ENCODE measurements around the gene UBE2C.

GRCh38 chr20:45779011-45779915 is 33.2 kb upstream of the UBE2C start:
- TF ChIP-seq CTCF (IDR thresholded peaks at IDR 0.05), result no peak
- no peak for TF ChIP-seq POLR2A (IDR thresholded peaks at IDR 0.05)

Measured in vagina (tissue), 2 donors.